Rectal smooth muscle tissue (tissue), 1 donor: Measurements from ENCODE around the gene LRMDA.

ENCODE experiments used
- H3K27ac ChIP-seq: one replicate; pipeline ENCODE4 v1.7.0; 2013; ENCODE audit warnings: low read depth, low read length, inconsistent platforms
- H3K27me3 ChIP-seq: one replicate; pipeline ENCODE4 v1.7.0; 2013; ENCODE audit warnings: low read length; ENCODE audit not compliant: control insufficient read depth, insufficient read depth
- H3K36me3 ChIP-seq: one replicate; pipeline ENCODE4 v1.7.0; 2013; ENCODE audit warnings: low read length; ENCODE audit not compliant: control insufficient read depth, insufficient read depth
- H3K4me1 ChIP-seq: one replicate; pipeline ENCODE4 v1.7.0; 2013; ENCODE audit warnings: low read length; ENCODE audit not compliant: control insufficient read depth, insufficient read depth
- H3K4me3 ChIP-seq: one replicate; pipeline ENCODE4 v1.7.0; 2013; ENCODE audit warnings: low read length
- H3K9ac ChIP-seq: one replicate; pipeline ENCODE4 v1.7.0; 2013; ENCODE audit warnings: low read length

Gene LRMDA

GRCh38 chr10:76466836-76467503, 1035.5 kb downstream of the LRMDA start:
- H3K9ac ChIP-seq = no peak overlapping the region
- no peak overlapping the region for H3K4me3 ChIP-seq

GRCh38 chr10:76469675-76470074, 1038.3 kb downstream of the LRMDA start:
- Histone ChIP-seq H3K36me3 (no peaks in the 10 kb centered on the region), H3K27ac (no peak overlapping the region), H3K27me3 (no peaks in the 10 kb centered on the region), H3K9ac (no peak overlapping the region), H3K4me3 (no peak overlapping the region), H3K4me1 (peaks cover 2% of the 10 kb centered on the region)

More at GRCh38 chr10:76466836-76467503, 1035.5 kb downstream of the LRMDA start:
- peaks cover 2% of the 10 kb centered on the region for H3K4me1 ChIP-seq
- H3K36me3 ChIP-seq = no peaks in the 10 kb centered on the region
- H3K27ac ChIP-seq = no peak overlapping the region
- H3K27me3 ChIP-seq = no peaks in the 10 kb centered on the region

GRCh38 chr10:76479103-76479790, 1047.8 kb downstream of the LRMDA start:
- Histone ChIP-seq H3K27ac (no peak overlapping the region), H3K9ac (no peak overlapping the region), H3K36me3 (no peaks in the 10 kb centered on the region), H3K4me3 (no peak overlapping the region), H3K27me3 (no peaks in the 10 kb centered on the region), H3K4me1 (peaks cover 5% of the 10 kb centered on the region)

- peaks cover 5% of the 10 kb centered on the region for H3K4me1 ChIP-seq
- no peaks in the 10 kb centered on the region for H3K27me3 ChIP-seq
- no peak overlapping the region for H3K4me3 ChIP-seq
- H3K9ac ChIP-seq = no peak overlapping the region
- H3K36me3 ChIP-seq = no peaks in the 10 kb centered on the region
- H3K27ac ChIP-seq = no peak overlapping the region
These were observed 1049.8 kb downstream of the LRMDA start for GRCh38 chr10:76481178-76481577.

GRCh38 chr10:76487582-76487981, 1056.2 kb downstream of the LRMDA start:
- no peak overlapping the region for H3K9ac ChIP-seq
- no peaks in the 10 kb centered on the region for H3K27me3 ChIP-seq
- no peak overlapping the region for H3K4me3 ChIP-seq
- H3K36me3 ChIP-seq = no peaks in the 10 kb centered on the region
- H3K4me1 ChIP-seq = no peaks in the 10 kb centered on the region
- no peak overlapping the region for H3K27ac ChIP-seq

- Histone ChIP-seq H3K27me3 (no peaks in the 10 kb centered on the region), H3K9ac (no peak overlapping the region), H3K36me3 (no peaks in the 10 kb centered on the region), H3K4me3 (no peak overlapping the region), H3K4me1 (no peaks in the 10 kb centered on the region), H3K27ac (no peak overlapping the region)
These were observed 1057.2 kb downstream of the LRMDA start for GRCh38 chr10:76488602-76489001.

GRCh38 chr10:76491216-76491615, 1059.8 kb downstream of the LRMDA start:
- Histone ChIP-seq H3K4me1 (no peaks in the 10 kb centered on the region), H3K27ac (no peak overlapping the region), H3K9ac (no peak overlapping the region), H3K27me3 (no peaks in the 10 kb centered on the region), H3K4me3 (no peak overlapping the region), H3K36me3 (no peaks in the 10 kb centered on the region)

GRCh38 chr10:76492026-76492425, 1060.6 kb downstream of the LRMDA start:
- H3K9ac ChIP-seq = no peak overlapping the region
- H3K4me1 ChIP-seq = no peaks in the 10 kb centered on the region
- H3K27me3 ChIP-seq = no peaks in the 10 kb centered on the region
- no peaks in the 10 kb centered on the region for H3K36me3 ChIP-seq
- no peak overlapping the region for H3K27ac ChIP-seq
- no peak overlapping the region for H3K4me3 ChIP-seq

GRCh38 chr10:76492678-76493472, 1061.5 kb downstream of the LRMDA start:
- H3K4me1 ChIP-seq = no peaks in the 10 kb centered on the region
- H3K27ac ChIP-seq = no peak overlapping the region
- H3K27me3 ChIP-seq = no peaks in the 10 kb centered on the region
- H3K9ac ChIP-seq = no peak overlapping the region
- no peaks in the 10 kb centered on the region for H3K36me3 ChIP-seq
- no peak overlapping the region for H3K4me3 ChIP-seq

GRCh38 chr10:76497666-76498065, 1066.2 kb downstream of the LRMDA start:
- Histone ChIP-seq H3K36me3 (no peaks in the 10 kb centered on the region), H3K27ac (no peak overlapping the region), H3K27me3 (no peaks in the 10 kb centered on the region), H3K4me1 (no peaks in the 10 kb centered on the region), H3K9ac (no peak overlapping the region), H3K4me3 (no peak overlapping the region)

- Histone ChIP-seq H3K4me1 (no peaks in the 10 kb centered on the region), H3K27me3 (no peaks in the 10 kb centered on the region), H3K4me3 (no peak overlapping the region), H3K36me3 (no peaks in the 10 kb centered on the region), H3K27ac (no peak overlapping the region), H3K9ac (no peak overlapping the region)
These were observed 1073.4 kb downstream of the LRMDA start for GRCh38 chr10:76504823-76505222.

- no peaks in the 10 kb centered on the region for H3K4me1 ChIP-seq
- H3K4me3 ChIP-seq = no peak overlapping the region
- no peak overlapping the region for H3K9ac ChIP-seq
- no peaks in the 10 kb centered on the region for H3K36me3 ChIP-seq
- no peak overlapping the region for H3K27ac ChIP-seq
- H3K27me3 ChIP-seq = no peaks in the 10 kb centered on the region
These were observed 1078.0 kb downstream of the LRMDA start for GRCh38 chr10:76509446-76509845.
